Esophagus mucosa (tissue), 1 donor: ENCODE data around the gene RRP9. TPM values are rescaled to one million over a fixed set of nuclear protein-coding genes. Genes with fewer than 3 reads are reported as not detected.
A peak's percentile ranks its signal among the peaks of the same experiment; 100 is the strongest.

Experiments used
- ATAC-seq: fragments of 200-7000 bp; cut with Tn5 transposase; one replicate; pipeline ENCODE4 v1.9.1; 2020
- total RNA-seq: library from RNA; stranded (reverse); gene quantifications from one replicate; pipeline ENCODE4 v1.2.4, GENCODE V29; 2023
- donor health status: DM: yes; HTN: yes; CAD: no.

The RRP9 gene
- total RNA-seq, 1 donor from 2014 or later, result 18.6 TPM

DNA sequence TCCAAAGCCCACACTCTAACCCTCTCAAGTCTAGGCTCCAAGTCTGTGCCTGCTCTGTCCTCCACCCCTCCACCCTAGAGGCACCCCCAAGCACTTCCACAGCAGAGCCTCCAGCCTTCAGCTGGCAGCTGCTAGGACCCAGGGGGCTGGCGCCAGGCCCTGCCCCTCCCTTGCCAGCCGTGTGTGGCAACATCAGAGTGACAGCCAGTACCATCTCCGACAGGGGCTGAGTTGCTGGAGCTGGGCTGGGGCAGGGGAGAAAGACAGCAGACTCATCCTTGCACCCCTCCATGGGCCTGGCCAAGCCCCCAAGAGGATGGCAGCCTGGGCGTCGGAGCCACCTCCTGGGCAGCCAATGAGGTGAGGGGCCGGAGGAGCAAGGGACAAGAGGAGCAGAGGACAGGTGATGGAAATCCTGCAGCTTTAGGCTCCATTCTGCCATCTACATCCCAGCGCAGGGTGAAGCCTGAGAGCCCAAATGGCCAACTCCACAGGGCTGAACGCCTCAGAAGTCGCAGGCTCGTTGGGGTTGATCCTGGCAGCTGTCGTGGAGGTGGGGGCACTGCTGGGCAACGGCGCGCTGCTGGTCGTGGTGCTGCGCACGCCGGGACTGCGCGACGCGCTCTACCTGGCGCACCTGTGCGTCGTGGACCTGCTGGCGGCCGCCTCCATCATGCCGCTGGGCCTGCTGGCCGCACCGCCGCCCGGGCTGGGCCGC lies 13.6 kb upstream of the RRP9 start, which contains the start of gene GPR62:
Gene GPR62 (plus strand): TSS at position 207 of the 718 bp plus-strand sequence. CDS start 272 bp downstream, at position 479.
- ATAC-seq, result peak; percentile 23

GRCh38 chr3:51954713-51955112 lies 13.0 kb upstream of the RRP9 start:
- no peak for ATAC-seq

- no peak for ATAC-seq
Measured at GRCh38 chr3:51954105-51954504, 12.4 kb upstream of the RRP9 start.

DNA sequence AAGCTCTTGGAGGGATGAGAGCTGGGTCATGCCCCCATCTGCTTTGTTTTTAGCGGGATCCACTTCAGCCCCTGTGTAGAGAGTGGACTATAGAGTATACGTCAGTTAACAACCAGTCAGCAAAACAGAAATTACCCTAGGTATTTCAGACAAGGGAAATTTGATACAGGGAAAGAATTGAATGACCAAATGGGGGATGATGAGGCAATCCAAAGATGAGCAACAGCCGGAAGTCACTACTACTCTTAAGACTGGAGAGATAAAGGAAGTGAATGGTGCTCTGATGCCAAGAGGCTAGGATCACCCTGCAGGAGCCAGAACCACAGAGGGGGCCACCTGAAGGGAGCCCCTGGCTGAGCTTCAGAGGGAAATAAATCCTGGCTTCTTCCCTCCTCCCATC lies 11.7 kb upstream of the RRP9 start:
- ATAC-seq, result no peak

- ATAC-seq, result no peak
Measured at GRCh38 chr3:51950899-51951298, 9.2 kb upstream of the RRP9 start.

GRCh38 chr3:51949121-51949520 lies 7.4 kb upstream of the RRP9 start:
- no peak for ATAC-seq

- no peak for ATAC-seq
Measured at GRCh38 chr3:51948016-51948580, 6.4 kb upstream of the RRP9 start.

DNA sequence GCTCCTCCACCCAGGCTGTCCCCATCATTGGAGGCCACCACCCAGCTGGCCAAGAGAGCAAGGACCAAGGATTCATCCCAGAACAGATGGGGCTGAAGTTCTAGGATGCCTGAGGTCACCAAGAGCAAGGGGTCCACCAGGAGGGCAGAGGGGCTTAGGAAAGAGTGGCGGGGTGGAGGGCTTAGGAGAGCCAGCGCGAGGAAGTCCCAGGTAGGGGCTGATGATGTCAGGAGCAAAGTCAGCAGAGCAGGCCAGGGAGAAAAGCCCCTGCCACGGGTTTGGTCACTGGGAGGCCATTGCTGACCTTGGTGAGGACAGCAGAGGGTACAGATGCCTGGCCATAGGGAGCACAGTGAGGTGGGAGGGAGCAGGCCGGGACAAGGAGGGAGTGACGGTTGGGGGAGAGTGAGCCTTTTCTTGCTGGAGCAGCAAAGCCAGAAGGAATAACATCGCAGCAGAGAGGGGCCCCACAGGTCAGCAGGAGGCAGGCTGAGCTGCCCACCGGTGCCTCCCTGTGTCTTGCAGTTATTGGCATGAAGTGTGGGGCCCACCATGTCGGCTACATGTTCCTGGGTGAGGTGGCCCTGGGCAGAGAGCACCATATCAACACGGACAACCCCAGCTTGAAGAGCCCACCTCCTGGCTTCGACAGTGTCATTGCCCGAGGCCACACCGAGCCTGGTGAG lies 5.7 kb upstream of the RRP9 start:
- ATAC-seq, result no peak

- no peak for ATAC-seq
Measured at GRCh38 chr3:51946796-51947195, 5.1 kb upstream of the RRP9 start.

DNA sequence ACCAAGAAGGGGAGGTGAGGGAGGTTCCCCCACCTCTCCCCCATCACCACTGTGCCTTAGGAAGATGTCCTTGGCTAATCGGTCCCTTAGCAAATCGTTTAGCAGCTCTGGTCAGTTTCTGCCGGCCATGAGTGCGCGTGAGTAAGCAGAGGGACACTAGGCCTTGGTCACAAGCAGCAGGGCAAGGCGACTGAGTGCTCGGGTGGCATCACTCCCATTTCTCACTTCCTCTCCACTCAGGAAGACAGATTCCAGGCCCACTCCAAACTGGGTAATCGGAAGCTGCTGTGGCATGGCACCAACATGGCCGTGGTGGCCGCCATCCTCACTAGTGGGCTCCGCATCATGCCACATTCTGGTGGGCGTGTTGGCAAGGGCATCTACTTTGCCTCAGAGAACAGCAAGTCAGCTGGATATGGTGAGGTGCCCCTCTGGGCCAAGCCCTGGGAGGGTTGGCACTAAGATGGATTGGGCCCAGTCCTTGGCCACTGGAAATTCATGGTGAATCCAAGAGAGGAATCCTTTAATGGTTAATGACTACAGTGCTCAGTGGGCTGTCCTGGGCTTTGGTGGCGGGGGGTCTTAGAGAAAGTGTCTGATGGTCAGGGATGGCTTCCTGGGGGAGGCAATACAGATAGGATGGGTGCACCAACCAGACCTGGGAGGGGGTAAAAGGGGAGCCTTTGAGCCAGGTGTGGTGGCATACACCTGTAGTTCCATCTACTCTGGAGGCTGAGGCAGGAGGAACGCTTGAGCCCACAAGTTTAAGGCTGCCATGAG lies 4.4 kb upstream of the RRP9 start:
- ATAC-seq, result no peak

DNA sequence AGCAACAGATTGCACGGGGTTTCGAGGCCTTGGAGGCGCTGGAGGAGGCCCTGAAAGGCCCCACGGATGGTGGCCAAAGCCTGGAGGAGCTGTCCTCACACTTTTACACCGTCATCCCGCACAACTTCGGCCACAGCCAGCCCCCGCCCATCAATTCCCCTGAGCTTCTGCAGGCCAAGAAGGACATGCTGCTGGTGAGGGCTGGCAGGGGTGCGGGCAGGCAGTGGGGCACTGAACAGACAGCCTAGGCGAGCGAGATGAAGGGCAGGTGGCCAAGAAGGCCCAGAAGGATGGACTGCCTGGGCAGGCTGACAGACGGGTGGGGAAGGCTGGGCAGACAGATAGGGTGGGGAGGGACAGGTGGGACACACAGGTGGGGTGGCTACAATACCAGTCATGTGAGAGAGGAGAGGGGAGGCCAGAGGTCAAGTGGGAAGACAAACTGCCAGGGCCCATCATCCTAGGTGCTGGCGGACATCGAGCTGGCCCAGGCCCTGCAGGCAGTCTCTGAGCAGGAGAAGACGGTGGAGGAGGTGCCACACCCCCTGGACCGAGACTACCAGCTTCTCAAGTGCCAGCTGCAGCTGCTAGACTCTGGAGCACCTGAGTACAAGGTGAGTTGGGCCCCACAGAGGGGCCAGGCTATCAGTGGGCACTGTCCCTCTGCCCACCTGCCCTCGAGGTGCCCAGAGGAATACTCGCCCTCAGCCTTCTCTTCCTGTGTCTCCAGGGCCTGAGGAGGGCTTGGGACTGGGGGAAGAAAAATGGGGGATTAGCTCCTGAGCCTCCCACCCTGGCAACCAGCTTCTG lies 3.5 kb upstream of the RRP9 start:
- no peak for ATAC-seq

DNA sequence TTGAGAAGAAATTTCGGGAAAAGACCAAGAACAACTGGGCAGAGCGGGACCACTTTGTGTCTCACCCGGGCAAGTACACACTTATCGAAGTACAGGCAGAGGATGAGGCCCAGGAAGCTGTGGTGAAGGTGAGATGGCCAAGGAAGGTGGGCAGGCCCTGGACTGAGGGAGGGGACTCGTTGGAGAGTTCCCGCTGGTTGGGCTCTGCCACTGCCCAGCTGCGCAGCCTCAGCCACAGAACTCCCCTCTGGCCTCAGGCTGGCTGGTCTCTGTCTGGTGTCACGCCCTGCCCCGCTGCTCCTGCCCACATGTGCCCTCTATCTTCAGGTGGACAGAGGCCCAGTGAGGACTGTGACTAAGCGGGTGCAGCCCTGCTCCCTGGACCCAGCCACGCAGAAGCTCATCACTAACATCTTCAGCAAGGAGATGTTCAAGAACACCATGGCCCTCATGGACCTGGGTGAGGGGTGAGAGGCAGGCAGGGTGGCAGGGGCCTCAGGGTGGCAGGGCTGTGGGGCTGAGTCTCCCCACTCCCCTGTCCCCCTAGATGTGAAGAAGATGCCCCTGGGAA lies 2.8 kb upstream of the RRP9 start:
- no peak for ATAC-seq

DNA sequence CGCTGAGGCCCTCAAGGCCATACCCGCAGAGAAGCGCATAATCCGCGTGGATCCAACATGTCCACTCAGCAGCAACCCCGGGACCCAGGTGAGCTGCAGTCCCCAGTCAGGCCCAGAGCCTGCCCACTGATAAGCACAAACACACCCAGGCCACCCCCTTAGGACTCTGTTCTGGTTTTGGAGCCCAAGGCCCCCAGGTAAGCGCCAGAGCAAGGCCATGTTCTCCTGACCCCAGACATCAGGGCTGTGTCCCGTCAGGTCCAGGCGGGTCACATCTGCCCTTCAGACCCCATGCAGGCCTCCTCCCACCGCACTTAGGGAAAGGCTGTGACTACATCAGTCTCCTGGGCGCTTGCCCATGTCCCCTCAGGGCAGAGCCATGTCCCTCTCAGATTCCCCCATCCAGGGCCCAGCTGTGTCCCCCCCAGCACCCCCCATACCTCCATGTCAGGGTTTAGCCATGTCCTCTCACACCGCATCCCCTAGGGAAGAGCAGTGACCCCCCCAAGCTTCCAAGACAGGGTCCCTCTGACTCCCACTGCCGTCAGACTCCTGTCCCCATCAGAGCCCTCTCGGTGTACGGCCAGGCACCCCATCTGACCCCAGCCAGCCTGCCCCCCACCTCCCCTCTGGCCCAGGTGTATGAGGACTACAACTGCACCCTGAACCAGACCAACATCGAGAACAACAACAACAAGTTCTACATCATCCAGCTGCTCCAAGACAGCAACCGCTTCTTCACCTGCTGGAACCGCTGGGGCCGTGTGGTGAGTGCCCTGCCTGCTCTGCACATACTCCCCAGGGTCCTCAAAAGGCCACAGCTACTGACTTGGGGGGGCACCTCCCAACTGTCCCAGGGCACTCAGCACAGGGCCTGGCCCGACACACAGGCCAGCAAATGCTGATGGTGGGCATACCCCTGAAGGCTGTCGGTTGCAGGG lies 2.0 kb upstream of the RRP9 start:
- ATAC-seq, result no peak

- ATAC-seq, result peak; percentile 43
Measured at GRCh38 chr3:51942603-51943450, 1.1 kb upstream of the RRP9 start.

- no peak for ATAC-seq
Measured at GRCh38 chr3:51941463-51941797, 274 bp downstream of the RRP9 start.

GRCh38 chr3:51940648-51941462 lies 849 bp downstream of the RRP9 start:
- no peak for ATAC-seq

DNA sequence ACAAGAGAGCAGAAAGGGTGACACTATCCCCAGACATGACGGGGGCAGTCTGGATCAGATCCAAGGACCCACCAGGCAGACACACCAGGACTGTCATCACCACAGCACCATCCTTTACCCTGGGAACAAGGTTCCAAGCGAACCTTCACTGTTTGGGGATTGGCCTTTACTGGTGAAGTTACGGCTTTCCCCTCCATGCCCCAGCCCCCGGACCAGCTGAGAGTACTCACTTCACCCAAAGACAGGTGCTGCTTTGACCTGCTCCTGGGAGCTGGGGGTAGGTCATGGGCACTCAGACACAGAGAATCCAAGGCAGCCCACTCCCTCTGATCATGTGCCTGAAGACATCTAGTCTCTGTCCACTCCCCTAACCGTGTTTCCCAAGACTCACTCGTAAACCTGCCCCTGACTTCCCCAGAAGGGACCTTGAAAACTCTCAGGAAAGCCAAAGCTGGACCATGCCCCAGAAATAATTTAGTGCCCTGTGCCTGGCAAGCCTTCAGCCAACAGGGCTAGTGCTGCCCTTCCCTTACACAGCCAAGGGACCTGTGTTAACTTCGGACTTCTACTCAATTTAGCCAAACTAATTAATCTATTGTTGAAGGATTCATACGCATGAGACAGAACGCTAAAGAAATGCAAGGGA lies 2.8 kb downstream of the RRP9 start:
- ATAC-seq, result no peak
